ENCODE results near the gene EFNA3.

DNA sequence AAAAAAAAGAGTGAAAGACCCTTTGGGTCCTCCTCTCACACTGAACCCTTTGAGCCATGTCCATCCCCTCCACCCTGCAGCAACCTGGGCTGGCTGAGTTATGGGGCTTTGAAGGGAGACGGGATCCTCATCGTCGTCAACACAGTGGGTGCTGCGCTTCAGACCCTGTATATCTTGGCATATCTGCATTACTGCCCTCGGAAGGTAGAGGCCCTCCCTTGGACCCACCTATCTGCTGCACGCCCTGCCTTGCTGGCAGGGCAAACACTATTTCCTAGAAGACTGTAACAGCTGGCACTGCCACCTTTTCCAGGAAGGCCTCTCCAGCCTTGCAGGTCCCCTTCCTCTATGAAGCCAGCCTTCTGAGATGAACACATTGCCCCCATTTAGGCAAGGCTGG is 58.1 kb downstream of the EFNA3 start:
- TF ChIP-seq POLR2A (IDR thresholded peaks at IDR 0.05) = no peak
- TF ChIP-seq, protein P1, sequence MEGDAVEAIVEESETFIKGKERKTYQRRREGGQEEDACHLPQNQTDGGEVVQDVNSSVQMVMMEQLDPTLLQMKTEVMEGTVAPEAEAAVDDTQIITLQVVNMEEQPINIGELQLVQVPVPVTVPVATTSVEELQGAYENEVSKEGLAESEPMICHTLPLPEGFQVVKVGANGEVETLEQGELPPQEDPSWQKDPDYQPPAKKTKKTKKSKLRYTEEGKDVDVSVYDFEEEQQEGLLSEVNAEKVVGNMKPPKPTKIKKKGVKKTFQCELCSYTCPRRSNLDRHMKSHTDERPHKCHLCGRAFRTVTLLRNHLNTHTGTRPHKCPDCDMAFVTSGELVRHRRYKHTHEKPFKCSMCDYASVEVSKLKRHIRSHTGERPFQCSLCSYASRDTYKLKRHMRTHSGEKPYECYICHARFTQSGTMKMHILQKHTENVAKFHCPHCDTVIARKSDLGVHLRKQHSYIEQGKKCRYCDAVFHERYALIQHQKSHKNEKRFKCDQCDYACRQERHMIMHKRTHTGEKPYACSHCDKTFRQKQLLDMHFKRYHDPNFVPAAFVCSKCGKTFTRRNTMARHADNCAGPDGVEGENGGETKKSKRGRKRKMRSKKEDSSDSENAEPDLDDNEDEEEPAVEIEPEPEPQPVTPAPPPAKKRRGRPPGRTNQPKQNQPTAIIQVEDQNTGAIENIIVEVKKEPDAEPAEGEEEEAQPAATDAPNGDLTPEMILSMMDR (IDR thresholded peaks at IDR 0.05) = no peak

Data from heart left ventricle (tissue), 13 donors.